SH-SY5Y (cell line): ENCODE data around the gene LMX1B.

Experiments used
- GATA2 ChIP-seq: IDR thresholded peaks from 2 replicates; pipeline ENCODE4 v1.6.1; 2011; ENCODE audit warnings: mild to moderate bottlenecking, low read depth, low read length
- GATA3 ChIP-seq: IDR thresholded peaks from 2 replicates; pipeline ENCODE4 v1.6.1; 2011; ENCODE audit warnings: low read depth, mild to moderate bottlenecking, low read length, moderate library complexity

- TF ChIP-seq GATA2 (no peak), GATA3 (no peak)
Measured at GRCh38 chr9:126635061-126635460, 21.3 kb downstream of the LMX1B start.
